B cell (primary cell): ENCODE results near the gene MLLT11. TPM values are rescaled to one million over a fixed set of nuclear protein-coding genes. Genes with fewer than 3 reads are reported as not detected.

Source experiments
- ATAC-seq: fragments of 200-7000 bp; cut with Tn5 transposase; one replicate; pipeline ENCODE4 v1.10.0; 2021; ENCODE audit warnings: low read depth, mild to moderate bottlenecking, moderate number of reproducible peaks, moderate library complexity
- CTCF ChIA-PET: fragments of 350-600 bp; sonication (Branson Sonifier 250); formaldehyde crosslinking; loops from one replicate; lab custom pipeline; 2021; ENCODE audit warnings: antibody characterized with exemption, inconsistent platforms; lab: Charles Lee
- POLR2A ChIA-PET: fragments of 350-600 bp; sonication (Branson Sonifier 250); formaldehyde crosslinking; loops from one replicate; lab custom pipeline; 2021; ENCODE audit warnings: antibody characterized with exemption; lab: Charles Lee
- DNase-seq: peaks from one replicate; pipeline ENCODE4 v3.0.0; 2013
- H2AFZ ChIP-seq: 2 replicates; pipeline ENCODE4 v1.6.1; 2012; ENCODE audit warnings: mild to moderate bottlenecking, low read depth, low read length; ENCODE audit not compliant: insufficient read depth, poor library complexity, severe bottlenecking
- H3K27ac ChIP-seq, 2 donors: 1 replicate in 1 of 2; 2 replicates in 1 of 2; pipeline ENCODE4 v1.5.1; 2012 to 2013; ENCODE audit warnings: low read length in 2 of 2, mild to moderate bottlenecking in 2 of 2, moderate library complexity in 1 of 2
- H3K27me3 ChIP-seq, 4 experiments: fragments of 200-600 bp in 1 of 4; sonication (generic) in 1 of 4; replicated peaks in 1 of 4; 1 replicate in 2 of 4; 2 replicates in 2 of 4; pipeline versions ENCODE4 v1.6.1 to v1.7.0; 2013 to 2016; ENCODE audit warnings: low read length in 3 of 4, mild to moderate bottlenecking in 2 of 4, mixed read lengths in 1 of 4, moderate library complexity in 1 of 4; ENCODE audit not compliant: insufficient read depth in 4 of 4, control insufficient read depth in 3 of 4; ENCODE audit errors: control extremely low read depth in 1 of 4
- H3K36me3 ChIP-seq, 2 experiments: replicated peaks in 1 of 2; 1 replicate in 1 of 2; 2 replicates in 1 of 2; pipeline versions ENCODE4 v1.6.1 to v1.7.1; 2013; ENCODE audit warnings: low read length in 1 of 2; ENCODE audit not compliant: insufficient read depth in 2 of 2, control insufficient read depth in 1 of 2; ENCODE audit errors: control extremely low read depth in 1 of 2, extremely low read depth in 1 of 2
- H3K4me1 ChIP-seq, 2 donors: fragments of 200-600 bp in 1 of 2; sonication (generic) in 1 of 2; 1 replicate in 1 of 2; 2 replicates in 1 of 2; pipeline versions ENCODE4 v1.5.1 to v1.6.1; 2013 to 2017; ENCODE audit warnings: low read length in 2 of 2; ENCODE audit not compliant: control insufficient read depth in 2 of 2, insufficient read depth in 2 of 2
- H3K4me2 ChIP-seq: replicated peaks from 2 replicates; pipeline ENCODE3; 2012; ENCODE audit warnings: mild to moderate bottlenecking, low read depth, low read length; ENCODE audit not compliant: poor library complexity, severe bottlenecking
- H3K4me3 ChIP-seq, 5 experiments: fragments of 200-600 bp in 1 of 5; sonication (generic) in 1 of 5; 1 replicate in 3 of 5; 2 replicates in 2 of 5; pipeline versions ENCODE4 v1.5.1 to v1.7.0; 2011 to 2016; ENCODE audit warnings: low read length in 4 of 5, mild to moderate bottlenecking in 4 of 5, low read depth in 2 of 5, control low read depth in 1 of 5, moderate library complexity in 1 of 5; ENCODE audit not compliant: insufficient read depth in 1 of 5; ENCODE audit errors: control extremely low read depth in 1 of 5, extremely low read depth in 1 of 5
- H3K79me2 ChIP-seq: fragments of 200-600 bp; sonication (generic); one replicate; pipeline ENCODE4 v1.6.0; 2016; ENCODE audit warnings: low read length; ENCODE audit not compliant: control insufficient read depth, insufficient read depth
- H3K9ac ChIP-seq: fragments of 200-600 bp; sonication (generic); 2 replicates; pipeline ENCODE4 v1.6.1; 2017; ENCODE audit warnings: mild to moderate bottlenecking, low read length, moderate library complexity
- H3K9me3 ChIP-seq, 3 donors: one replicate each; pipeline versions ENCODE4 v1.6.1 to v1.7.1; 2013; ENCODE audit warnings: low read length in 2 of 3; ENCODE audit not compliant: control insufficient read depth in 2 of 3, insufficient read depth in 1 of 3; ENCODE audit errors: control extremely low read depth in 1 of 3
- H4K20me1 ChIP-seq: 2 replicates; pipeline ENCODE4 v1.6.0; 2012; ENCODE audit warnings: mild to moderate bottlenecking, low read length; ENCODE audit not compliant: insufficient read depth, control insufficient read depth, poor library complexity, severe bottlenecking
- H3K27ac Mint-ChIP-seq: one replicate; pipeline ENCODE4 v1.8.0; 2021; ENCODE audit warnings: mixed read lengths
- H3K27me3 Mint-ChIP-seq: one replicate; pipeline ENCODE4 v1.8.0; 2021; ENCODE audit warnings: mixed read lengths
- H3K4me1 Mint-ChIP-seq: one replicate; pipeline ENCODE4 v1.8.0; 2021; ENCODE audit warnings: mixed read lengths
- H3K4me3 Mint-ChIP-seq: one replicate; pipeline ENCODE4 v1.8.0; 2021; ENCODE audit warnings: mixed read lengths
- H3K9me3 Mint-ChIP-seq: one replicate; pipeline ENCODE4 v1.8.0; 2022; ENCODE audit warnings: mixed read lengths; ENCODE audit not compliant: insufficient read depth
- EZH2 ChIP-seq: IDR thresholded peaks from 2 replicates; pipeline ENCODE4 v1.6.1; 2012; ENCODE audit warnings: borderline replicate concordance, low read depth, mild to moderate bottlenecking, moderate library complexity, low read length; ENCODE audit not compliant: insufficient read depth, poor library complexity, severe bottlenecking
- WGBS: methylation state at CpG from one replicate; pipeline ENCODE4 v1.1.5; 2013; ENCODE audit warnings: missing lambda C conversion rate; ENCODE audit not compliant: insufficient coverage; 5-methylcytosine and 5-hydroxymethylcytosine counted together
- intact Hi-C: fragments of 100-400 bp; cut with micrococcal nuclease; formaldehyde crosslinking; loops from one replicate; pipeline ENCODE4 v1.10.0; 2022
- polyA plus RNA-seq: library from polyadenylated mRNA; depleted of rRNA; stranded (reverse); fragments of >200 nt; gene quantifications from 2 replicates; pipeline ENCODE4 v1.2.3, GENCODE V29; 2012
- total RNA-seq, 2 donors: library from RNA; stranded (reverse); fragments of 120-200 nt in 1 of 2; gene quantifications; 1 replicate in 1 of 2; 2 replicates in 1 of 2; pipeline versions ENCODE4 v1.2.3 to v1.2.4, GENCODE V29; 2013 to 2022
- TF ChIP-seq, protein P1 (sequence below): fragments of 200-600 bp; IDR thresholded peaks from one replicate; pipeline ENCODE4 v1.8.0; 2022; ENCODE audit warnings: antibody characterized with exemption, mild to moderate bottlenecking

The MLLT11 gene
- total and polyA plus RNA-seq, 2 donors (not counting 1 experiment from before 2014, with no cell fraction given), result 1.1 to 2.4 TPM

DNA sequence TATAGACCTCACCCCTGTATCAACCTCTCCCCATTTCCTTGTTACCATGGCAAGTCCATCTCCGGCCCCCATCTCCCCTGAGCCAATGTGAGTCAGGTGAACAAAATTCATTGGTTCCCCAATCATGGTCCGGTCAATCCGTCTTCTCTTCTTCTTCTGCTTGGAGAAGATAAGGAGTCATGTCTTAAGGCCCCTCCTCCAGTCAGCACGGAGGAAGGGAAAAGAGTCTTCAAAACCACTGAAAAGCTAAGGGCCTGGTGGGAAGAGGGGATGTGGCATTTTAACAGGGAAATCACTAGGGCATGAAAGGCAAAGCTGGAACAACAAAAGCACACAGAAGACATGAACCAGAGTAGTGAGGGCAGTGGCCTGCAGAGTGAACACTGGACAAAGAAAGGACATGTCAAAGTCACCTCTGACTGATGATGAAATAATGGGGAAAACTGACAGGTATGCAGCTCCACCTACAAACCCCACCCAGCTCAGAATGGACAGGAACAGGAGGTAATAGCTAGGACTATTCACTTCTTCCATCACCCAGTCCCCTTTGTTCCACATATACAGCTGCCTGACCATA lies 5.1 kb upstream of the MLLT11 start:
- intact Hi-C loops, result loop anchor here (5.0 kb wide), 2 partner anchors 78 to 227 kb away; partner anchors contain the start of gene ZNF687
- no peak overlapping the region for H2AFZ ChIP-seq
- H3K79me2 ChIP-seq, result peaks cover 61% of the 10 kb centered on the region
- DNase-seq (no peak), ATAC-seq (no peak)
- peak overlapping the region; percentile 91 for H3K9ac ChIP-seq
- peaks cover 0 to 63% of the 10 kb centered on the region in 2 experiments for H3K36me3 ChIP-seq
- WGBS, result no CpG with 5 or more reads among the region's 4 CpGs
- H3K4me3 ChIP-seq, result peak overlapping the region in 4 of 5 experiments; percentile 87 to 98 (median 97)
- peaks cover 41 to 50% of the 10 kb centered on the region in 2 donors for H3K4me1 ChIP-seq
- peaks cover 56% of the 10 kb centered on the region for H3K4me1 Mint-ChIP-seq
- peak overlapping the region; percentile 99 for H3K4me3 Mint-ChIP-seq
- H3K4me2 ChIP-seq, result peak overlapping the region; percentile 97
- CTCF ChIA-PET, result interaction anchor here (1.1 to 9.2 kb wide), 6 partner anchors 13 to 102 kb away, joined by 3 to 82 read pairs (median 4); partner anchors contain the start of genes GABPB2, MINDY1 and TNFAIP8L2
- peak overlapping the region; percentile 94 for H3K27ac Mint-ChIP-seq
- H3K27ac ChIP-seq, result peak overlapping the region; percentile 76 to 95
- peaks cover 13% of the 10 kb centered on the region for H4K20me1 ChIP-seq
- H3K9me3 ChIP-seq, result no peaks in the 10 kb centered on the region
- POLR2A ChIA-PET, result interaction anchor here (1.3 to 1.6 kb wide), 2 partner anchors 16 to 31 kb away, joined by 3 to 6 read pairs; no protein-coding TSS in a partner anchor
- H3K9me3 Mint-ChIP-seq, result no peaks in the 10 kb centered on the region
- no peaks in the 10 kb centered on the region for H3K27me3 ChIP-seq
- no peak for TF ChIP-seq EZH2
- TF ChIP-seq, protein P1, sequence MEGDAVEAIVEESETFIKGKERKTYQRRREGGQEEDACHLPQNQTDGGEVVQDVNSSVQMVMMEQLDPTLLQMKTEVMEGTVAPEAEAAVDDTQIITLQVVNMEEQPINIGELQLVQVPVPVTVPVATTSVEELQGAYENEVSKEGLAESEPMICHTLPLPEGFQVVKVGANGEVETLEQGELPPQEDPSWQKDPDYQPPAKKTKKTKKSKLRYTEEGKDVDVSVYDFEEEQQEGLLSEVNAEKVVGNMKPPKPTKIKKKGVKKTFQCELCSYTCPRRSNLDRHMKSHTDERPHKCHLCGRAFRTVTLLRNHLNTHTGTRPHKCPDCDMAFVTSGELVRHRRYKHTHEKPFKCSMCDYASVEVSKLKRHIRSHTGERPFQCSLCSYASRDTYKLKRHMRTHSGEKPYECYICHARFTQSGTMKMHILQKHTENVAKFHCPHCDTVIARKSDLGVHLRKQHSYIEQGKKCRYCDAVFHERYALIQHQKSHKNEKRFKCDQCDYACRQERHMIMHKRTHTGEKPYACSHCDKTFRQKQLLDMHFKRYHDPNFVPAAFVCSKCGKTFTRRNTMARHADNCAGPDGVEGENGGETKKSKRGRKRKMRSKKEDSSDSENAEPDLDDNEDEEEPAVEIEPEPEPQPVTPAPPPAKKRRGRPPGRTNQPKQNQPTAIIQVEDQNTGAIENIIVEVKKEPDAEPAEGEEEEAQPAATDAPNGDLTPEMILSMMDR, result no peak
- H3K27me3 Mint-ChIP-seq, result no peaks in the 10 kb centered on the region

DNA sequence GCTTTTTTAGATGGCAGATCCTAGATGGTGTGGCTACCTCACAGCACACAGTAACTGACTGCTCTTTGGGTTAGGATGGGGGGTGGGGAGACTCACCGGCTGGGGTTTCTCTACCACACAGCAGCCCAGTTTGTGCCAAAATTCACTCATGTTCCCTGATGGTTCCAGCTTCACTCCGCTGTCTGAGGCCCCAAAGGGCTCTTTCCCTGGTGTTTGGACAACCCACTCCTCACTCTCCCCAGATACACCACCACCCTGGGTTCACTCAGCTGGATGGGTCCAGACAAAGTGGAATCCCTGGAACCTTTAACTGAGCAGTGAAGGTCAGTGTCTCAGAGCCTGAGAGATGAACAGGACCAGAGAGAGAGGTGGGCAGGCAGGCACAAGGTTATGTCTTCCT lies 4.6 kb upstream of the MLLT11 start:
- Histone ChIP-seq H2AFZ (no peak overlapping the region), H3K4me2 (peak overlapping the region; percentile 97), H3K36me3 (peaks cover 0 to 62% of the 10 kb centered on the region in 2 experiments), H3K27ac (peak overlapping the region; percentile 76 to 95), H4K20me1 (peaks cover 13% of the 10 kb centered on the region), H3K4me3 (peak overlapping the region; percentile 87 to 99 (median 97)), H3K27me3 (no peaks in the 10 kb centered on the region), H3K4me1 (peaks cover 46 to 55% of the 10 kb centered on the region in 2 donors), H3K79me2 (peaks cover 65% of the 10 kb centered on the region), H3K9ac (peak overlapping the region; percentile 91), H3K9me3 (no peaks in the 10 kb centered on the region)
- POLR2A ChIA-PET, result interaction anchor here (0.9 to 1.6 kb wide), 3 partner anchors 10 to 16 kb away, joined by 3 to 6 read pairs (median 4); no protein-coding TSS in a partner anchor
- TF ChIP-seq, protein P1, result no peak
- TF ChIP-seq EZH2, result no peak
- H3K27ac Mint-ChIP-seq, result peak overlapping the region; percentile 94
- CTCF ChIA-PET, result interaction anchor here (1.1 to 9.2 kb wide), 6 partner anchors 12 to 101 kb away, joined by 3 to 82 read pairs (median 4); partner anchors contain the start of genes GABPB2 and TNFAIP8L2
- ATAC-seq (no peak), DNase-seq (no peak)
- no peaks in the 10 kb centered on the region for H3K27me3 Mint-ChIP-seq
- WGBS, result 100% methylated on average over 1 of the region's 2 CpGs
- H3K9me3 Mint-ChIP-seq, result no peaks in the 10 kb centered on the region
- peak overlapping the region; percentile 99 for H3K4me3 Mint-ChIP-seq
- H3K4me1 Mint-ChIP-seq, result peaks cover 58% of the 10 kb centered on the region
- intact Hi-C loops, result loop anchor here (5.0 kb wide), 2 partner anchors 78 to 227 kb away; partner anchors contain the start of gene ZNF687
